Astrocyte of the cerebellum (primary cell): ENCODE data around the gene AKNAD1.
"Not testable (repeated sequence)": the region's sequence is repeated elsewhere in the genome, so short reads cannot be mapped to it uniquely, and the experiment has no call there.

Experiments used
- DNase-seq: peaks from one replicate; pipeline ENCODE4 v3.0.0-alpha.2; 2011; ENCODE audit warnings: low read depth
- H3K4me3 ChIP-seq: 2 replicates; pipeline ENCODE4 v1.5.1; 2011; ENCODE audit warnings: mild to moderate bottlenecking, low read depth, low read length, moderate library complexity
- CTCF ChIP-seq: IDR thresholded peaks from 2 replicates; pipeline ENCODE4 v1.5.1; 2012; ENCODE audit warnings: low read length, low read depth, moderate library complexity, mild to moderate bottlenecking; ENCODE audit errors: missing control alignments
- in situ Hi-C: cut with HindIII; loops from 2 replicates; pipeline ENCODE4 v1.10.0; 2017; ENCODE audit warnings: low sequenced_read_pairs

The AKNAD1 gene

GRCh38 chr1:108892356-108893140 lies 35.7 kb upstream of the AKNAD1 start:
- H3K4me3 ChIP-seq, result no peak overlapping the region
- DNase-seq, result no peak
- TF ChIP-seq CTCF, result no peak
- in situ Hi-C loops, result loop anchor here (10.0 kb wide), 1 partner anchor 68 kb away; no protein-coding TSS in a partner anchor

- no peak for TF ChIP-seq CTCF
- no peak overlapping the region for H3K4me3 ChIP-seq
- in situ Hi-C loops, result loop anchor here (10.0 kb wide), 1 partner anchor 65 kb away; no protein-coding TSS in a partner anchor
- DNase-seq, result no peak
Measured at GRCh38 chr1:108889706-108890384, 33.0 kb upstream of the AKNAD1 start.

DNA sequence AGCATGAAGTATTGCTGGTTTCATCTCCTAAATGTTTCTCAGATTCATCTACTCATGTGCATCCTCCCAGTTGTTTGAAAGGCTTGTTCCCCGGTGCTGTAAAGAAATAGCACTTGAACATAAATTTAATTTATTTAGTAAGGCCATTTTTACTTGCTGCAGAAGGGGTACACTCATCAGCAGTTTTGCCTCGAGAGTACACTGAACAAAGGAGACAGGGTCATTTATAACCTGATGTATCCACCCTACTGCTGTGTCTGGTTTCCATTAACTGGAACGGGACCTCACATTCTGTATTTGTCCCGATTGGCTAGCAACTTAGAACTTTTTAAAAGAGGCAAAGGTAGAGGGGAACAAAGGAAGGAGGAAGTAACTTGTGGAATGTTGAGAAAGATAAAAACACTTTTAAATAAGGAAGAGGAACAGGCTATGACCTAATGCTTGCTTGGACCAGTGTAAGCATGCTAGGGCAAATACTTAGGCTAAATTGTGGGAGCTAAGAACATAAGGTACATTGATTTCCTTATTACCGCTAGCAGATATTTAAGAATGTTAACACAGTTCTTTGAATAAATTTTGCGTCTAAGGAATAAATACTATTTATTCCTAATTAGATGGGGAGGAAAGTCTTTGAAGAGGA lies 32.2 kb upstream of the AKNAD1 start:
- DNase-seq, in situ Hi-C loops, H3K4me3 ChIP-seq: not testable (repeated sequence)

DNA sequence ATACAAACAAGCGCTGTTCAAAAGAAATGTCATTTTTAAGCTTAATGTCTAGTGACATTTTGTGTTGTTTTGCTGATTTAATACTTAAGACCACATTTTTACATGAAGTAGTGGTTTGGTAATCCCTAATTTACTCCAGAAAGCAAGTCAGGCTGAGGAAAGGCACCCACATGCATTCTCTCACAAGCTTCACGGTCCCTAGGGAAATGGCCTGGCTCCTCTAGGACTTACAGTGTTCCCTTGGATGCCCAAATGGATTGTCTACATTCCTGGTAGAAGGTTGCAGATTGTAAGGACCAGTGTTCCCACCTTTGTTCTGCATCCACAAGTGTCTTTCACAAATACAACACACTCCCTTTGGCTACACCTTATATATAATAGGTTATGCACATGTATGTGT lies 29.4 kb upstream of the AKNAD1 start:
- TF ChIP-seq CTCF, result no peak
- DNase-seq, result no peak
- in situ Hi-C loops, result no loop called here
- no peak overlapping the region for H3K4me3 ChIP-seq

DNA sequence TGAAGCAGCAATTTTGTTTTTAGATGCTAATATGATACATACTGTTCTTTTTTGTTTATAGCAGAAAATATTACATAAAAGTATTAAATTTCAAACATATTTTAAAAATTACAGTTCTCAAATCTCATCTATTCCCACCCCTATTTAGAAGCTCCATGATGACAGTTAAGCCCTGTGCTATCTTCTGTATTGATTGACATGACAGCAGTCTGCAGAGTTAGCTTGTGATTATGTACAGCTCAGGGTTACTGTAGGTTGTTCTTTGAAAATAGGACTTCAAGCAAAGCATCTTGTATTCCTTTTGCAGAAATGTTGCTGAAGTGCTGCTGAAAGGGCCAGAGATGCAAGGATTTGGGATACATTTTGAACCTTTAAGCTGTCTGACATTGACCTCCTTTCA lies 28.1 kb upstream of the AKNAD1 start:
- no peak for DNase-seq
- no peak for TF ChIP-seq CTCF
- in situ Hi-C loops, result no loop called here
- no peak overlapping the region for H3K4me3 ChIP-seq

GRCh38 chr1:108882837-108883236 lies 25.9 kb upstream of the AKNAD1 start:
- no peak for TF ChIP-seq CTCF

More at GRCh38 chr1:108882837-108883236, 25.9 kb upstream of the AKNAD1 start:
- no peak overlapping the region for H3K4me3 ChIP-seq
- in situ Hi-C loops, result no loop called here
- no peak for DNase-seq
